Mesothelial cell of epicardium (in vitro differentiated cells): ENCODE measurements around the gene CMSS1. TPM values are rescaled to one million over a fixed set of nuclear protein-coding genes. Genes with fewer than 3 reads are reported as not detected.
A peak's percentile ranks its signal among the peaks of the same experiment; 100 is the strongest.

Experiments used
- DNase-seq, 2 experiments: peaks; one replicate each; pipeline ENCODE4 v3.0.0; 2021; ENCODE audit warnings: low spot score in 2 of 2; ENCODE audit not compliant: unreplicated experiment in 2 of 2
- H3K27ac Mint-ChIP-seq: 2 replicates; pipeline ENCODE4 v1.8.0; 2021; ENCODE audit warnings: mixed read lengths
- H3K27me3 Mint-ChIP-seq: 2 replicates; pipeline ENCODE4 v1.8.0; 2021; ENCODE audit warnings: low read depth, mixed read lengths
- H3K36me3 Mint-ChIP-seq: 2 replicates; pipeline ENCODE4 v1.8.0; 2021; ENCODE audit warnings: mixed read lengths
- H3K4me1 Mint-ChIP-seq: 2 replicates; pipeline ENCODE4 v1.8.0; 2021; ENCODE audit warnings: mixed read lengths
- H3K4me3 Mint-ChIP-seq: 2 replicates; pipeline ENCODE4 v1.8.0; 2021; ENCODE audit warnings: mild to moderate bottlenecking, moderate library complexity, mixed read lengths
- H3K9me3 Mint-ChIP-seq: 2 replicates; pipeline ENCODE4 v1.8.0; 2021; ENCODE audit warnings: mixed read lengths
- total RNA-seq: library from RNA; stranded (reverse); gene quantifications from 3 replicates; pipeline ENCODE4 v1.2.1, GENCODE V29; 2021
- TF ChIP-seq, protein P1 (sequence below): fragments of 200-600 bp; sonication (generic); IDR thresholded peaks from one replicate; pipeline ENCODE4 v1.5.0; 2021; ENCODE audit warnings: antibody characterized with exemption; ENCODE audit not compliant: unreplicated experiment

The CMSS1 gene
- total RNA-seq, 1 donor from 2014 or later = 30.0 TPM

DNA sequence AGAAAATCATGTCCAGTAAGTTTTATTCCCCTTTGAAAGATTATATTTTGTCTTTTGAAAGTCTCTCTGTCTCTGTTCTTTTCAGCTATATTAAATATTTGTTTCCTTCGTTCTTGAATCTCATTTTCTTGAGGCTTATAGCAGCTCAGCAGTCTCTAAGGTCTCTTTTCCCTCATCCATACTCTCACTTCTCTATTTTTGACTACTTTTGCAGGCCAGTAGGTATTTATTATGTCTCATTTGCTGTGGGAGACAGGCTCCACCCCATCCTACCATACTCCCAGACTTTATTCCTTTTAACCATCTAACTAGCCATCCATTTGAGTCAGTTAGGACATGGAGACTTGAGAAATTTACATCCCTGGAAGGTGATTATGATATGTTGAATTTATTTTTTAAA is 225.6 kb downstream of the CMSS1 start:
- peak overlapping the region; percentile 99 for H3K27ac Mint-ChIP-seq
- no peaks in the 10 kb centered on the region for H3K27me3 Mint-ChIP-seq
- TF ChIP-seq, protein P1, sequence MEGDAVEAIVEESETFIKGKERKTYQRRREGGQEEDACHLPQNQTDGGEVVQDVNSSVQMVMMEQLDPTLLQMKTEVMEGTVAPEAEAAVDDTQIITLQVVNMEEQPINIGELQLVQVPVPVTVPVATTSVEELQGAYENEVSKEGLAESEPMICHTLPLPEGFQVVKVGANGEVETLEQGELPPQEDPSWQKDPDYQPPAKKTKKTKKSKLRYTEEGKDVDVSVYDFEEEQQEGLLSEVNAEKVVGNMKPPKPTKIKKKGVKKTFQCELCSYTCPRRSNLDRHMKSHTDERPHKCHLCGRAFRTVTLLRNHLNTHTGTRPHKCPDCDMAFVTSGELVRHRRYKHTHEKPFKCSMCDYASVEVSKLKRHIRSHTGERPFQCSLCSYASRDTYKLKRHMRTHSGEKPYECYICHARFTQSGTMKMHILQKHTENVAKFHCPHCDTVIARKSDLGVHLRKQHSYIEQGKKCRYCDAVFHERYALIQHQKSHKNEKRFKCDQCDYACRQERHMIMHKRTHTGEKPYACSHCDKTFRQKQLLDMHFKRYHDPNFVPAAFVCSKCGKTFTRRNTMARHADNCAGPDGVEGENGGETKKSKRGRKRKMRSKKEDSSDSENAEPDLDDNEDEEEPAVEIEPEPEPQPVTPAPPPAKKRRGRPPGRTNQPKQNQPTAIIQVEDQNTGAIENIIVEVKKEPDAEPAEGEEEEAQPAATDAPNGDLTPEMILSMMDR = no peak
- H3K4me3 Mint-ChIP-seq = no peak overlapping the region
- H3K36me3 Mint-ChIP-seq = no peaks in the 10 kb centered on the region
- peaks cover 62% of the 10 kb centered on the region for H3K4me1 Mint-ChIP-seq
- DNase-seq = no peak
- no peaks in the 10 kb centered on the region for H3K9me3 Mint-ChIP-seq

DNA sequence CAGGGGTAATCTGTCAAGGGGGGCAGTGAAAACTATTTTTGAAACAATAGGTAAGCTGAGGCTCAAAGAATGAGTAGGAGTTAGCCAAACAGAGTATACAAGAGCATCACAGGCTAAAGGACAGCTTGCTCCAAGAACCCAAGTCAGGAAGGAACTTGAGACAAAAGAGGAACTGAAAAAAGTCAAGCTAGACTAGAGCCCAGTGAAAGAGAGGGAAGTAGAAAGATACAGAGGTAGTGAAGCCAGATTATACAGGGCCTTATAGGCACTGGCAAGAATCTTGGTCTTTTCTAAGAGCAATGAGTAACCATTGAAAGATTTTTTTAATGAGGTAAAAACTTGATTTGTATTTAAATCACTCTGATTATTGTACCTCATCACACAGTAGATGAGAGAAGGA is 226.7 kb downstream of the CMSS1 start:
- no peaks in the 10 kb centered on the region for H3K36me3 Mint-ChIP-seq
- H3K9me3 Mint-ChIP-seq = no peaks in the 10 kb centered on the region
- TF ChIP-seq, protein P1 = no peak
- H3K27ac Mint-ChIP-seq = no peak overlapping the region
- no peaks in the 10 kb centered on the region for H3K27me3 Mint-ChIP-seq
- DNase-seq = no peak
- peaks cover 67% of the 10 kb centered on the region for H3K4me1 Mint-ChIP-seq
- H3K4me3 Mint-ChIP-seq = no peak overlapping the region

DNA sequence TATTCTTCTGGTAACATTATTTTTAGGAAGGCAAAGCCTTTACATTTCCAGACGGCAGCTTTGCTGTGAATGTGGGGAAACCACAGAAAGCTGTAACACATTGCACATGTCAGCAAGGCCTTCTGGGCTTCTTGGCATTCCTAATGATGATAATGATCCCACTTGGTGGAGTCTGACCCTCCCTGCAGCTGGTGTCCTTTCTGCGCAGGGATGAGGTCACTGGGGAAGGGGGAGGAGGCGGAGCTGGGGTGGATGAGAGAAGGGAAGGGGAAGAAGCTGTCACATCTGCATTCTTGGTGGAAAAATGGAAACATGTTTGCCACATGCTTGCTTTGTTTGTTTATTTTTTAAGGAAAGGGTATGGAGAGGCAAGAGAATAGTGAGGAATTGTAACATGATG is 228.0 kb downstream of the CMSS1 start:
- no peaks in the 10 kb centered on the region for H3K36me3 Mint-ChIP-seq
- TF ChIP-seq, protein P1 = no peak
- H3K27ac Mint-ChIP-seq = peak overlapping the region; percentile 83
- H3K9me3 Mint-ChIP-seq = no peaks in the 10 kb centered on the region
- no peak overlapping the region for H3K4me3 Mint-ChIP-seq
- H3K27me3 Mint-ChIP-seq = no peaks in the 10 kb centered on the region
- H3K4me1 Mint-ChIP-seq = peaks cover 59% of the 10 kb centered on the region
- DNase-seq = no peak

DNA sequence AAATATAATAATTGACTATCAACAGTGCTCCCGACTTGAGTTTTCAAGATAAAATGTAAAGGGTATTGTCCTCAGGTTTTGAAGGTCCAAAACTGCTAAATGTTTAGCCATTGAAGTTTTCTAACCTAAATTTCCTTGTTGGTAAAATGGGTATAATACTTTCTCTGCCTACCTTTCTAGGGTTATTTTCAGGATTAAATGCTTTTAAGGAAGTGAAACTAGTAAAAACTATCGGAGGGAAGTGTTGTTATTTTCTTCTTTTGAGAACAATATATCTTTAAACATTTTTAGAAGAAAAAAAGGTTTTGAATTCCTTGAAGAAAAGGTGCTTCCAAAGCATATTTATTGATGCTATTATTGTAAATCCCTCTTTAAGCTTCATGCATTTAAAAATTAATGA is 229.3 kb downstream of the CMSS1 start:
- Mint-ChIP-seq H3K4me1 (peaks cover 46% of the 10 kb centered on the region), H3K9me3 (peaks cover 2% of the 10 kb centered on the region), H3K27me3 (no peaks in the 10 kb centered on the region), H3K27ac (peak overlapping the region; percentile 87), H3K36me3 (no peaks in the 10 kb centered on the region), H3K4me3 (no peak overlapping the region)
- DNase-seq = no peak
- TF ChIP-seq, protein P1 = no peak

DNA sequence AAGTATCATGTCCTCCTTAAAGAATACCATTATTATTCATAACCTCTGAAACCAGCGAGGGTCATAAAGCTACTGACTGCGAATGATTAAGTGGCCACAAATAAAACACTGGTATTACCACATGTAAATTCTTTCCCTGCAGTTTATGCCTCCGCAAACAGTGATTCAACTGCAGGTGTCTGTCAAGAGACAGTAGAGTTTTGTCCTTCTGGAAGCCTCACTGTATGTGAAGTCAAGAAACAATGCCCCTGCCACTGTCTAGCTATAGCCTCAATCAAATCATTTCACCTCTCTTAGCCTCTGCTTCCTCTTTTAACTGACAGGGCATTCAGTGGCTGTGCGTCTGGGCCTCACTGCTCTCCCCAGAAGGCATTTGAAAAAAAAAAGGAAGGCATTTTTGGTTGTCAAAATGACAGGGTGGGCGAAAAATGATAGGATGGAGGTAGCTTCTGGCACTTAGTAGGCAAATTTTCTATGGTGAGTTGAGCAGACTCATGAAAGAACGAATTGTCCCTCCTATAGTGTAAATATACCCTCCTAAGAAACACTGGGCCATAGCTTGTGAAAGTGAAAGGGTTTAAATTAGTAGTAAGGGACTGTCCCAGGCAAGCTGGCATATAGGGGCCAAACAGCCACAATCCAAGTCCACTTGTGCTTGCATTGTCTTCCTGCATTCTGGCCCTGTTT is 229.9 kb downstream of the CMSS1 start:
- H3K27me3 Mint-ChIP-seq = no peaks in the 10 kb centered on the region
- TF ChIP-seq, protein P1 = no peak
- no peak for DNase-seq
- peaks cover 40% of the 10 kb centered on the region for H3K4me1 Mint-ChIP-seq
- H3K27ac Mint-ChIP-seq = peak overlapping the region; percentile 87
- H3K4me3 Mint-ChIP-seq = no peak overlapping the region
- H3K9me3 Mint-ChIP-seq = peaks cover 2% of the 10 kb centered on the region
- no peaks in the 10 kb centered on the region for H3K36me3 Mint-ChIP-seq
